Spleen (tissue), 11 donors: ENCODE measurements around the gene WDFY2. TPM values are rescaled to one million over a fixed set of nuclear protein-coding genes. Genes with fewer than 3 reads are reported as not detected.
A peak's percentile ranks its signal among the peaks of the same experiment; 100 is the strongest.

Source experiments
- DNase-seq: peaks from one replicate; pipeline ENCODE4 v3.0.0-alpha.2; 2020
- H3K27ac ChIP-seq, 8 donors: fragments of 200-600 bp; sonication (generic) in 7 of 8; 1 replicate in 4 of 8; 2 replicates in 4 of 8; pipeline versions ENCODE4 v1.5.0 to v1.8.0; 2016 to 2021; ENCODE audit warnings: inconsistent platforms in 4 of 8, mild to moderate bottlenecking in 4 of 8, moderate library complexity in 1 of 8
- H3K27me3 ChIP-seq, 7 donors: fragments of 200-600 bp; sonication (generic) in 6 of 7; replicated peaks in 1 of 7; 1 replicate in 4 of 7; 2 replicates in 3 of 7; pipeline versions ENCODE4 v1.5.0 to v1.8.0; 2016 to 2021; ENCODE audit warnings: inconsistent platforms in 3 of 7, mild to moderate bottlenecking in 1 of 7
- H3K36me3 ChIP-seq, 6 donors: fragments of 200-600 bp; sonication (generic) in 5 of 6; 1 replicate in 4 of 6; 2 replicates in 2 of 6; pipeline versions ENCODE4 v1.5.0 to v1.8.0; 2016 to 2021; ENCODE audit warnings: inconsistent platforms in 2 of 6
- H3K4me1 ChIP-seq, 6 donors: fragments of 200-600 bp; sonication (generic) in 5 of 6; 1 replicate in 3 of 6; 2 replicates in 3 of 6; pipeline versions ENCODE4 v1.5.0 to v1.8.0; 2016 to 2021; ENCODE audit warnings: inconsistent platforms in 3 of 6
- H3K4me3 ChIP-seq, 8 donors: fragments of 200-600 bp; sonication (generic) in 7 of 8; 1 replicate in 4 of 8; 2 replicates in 4 of 8; pipeline versions ENCODE4 v1.5.0 to v1.8.0; 2016 to 2021; ENCODE audit warnings: inconsistent platforms in 4 of 8, mild to moderate bottlenecking in 4 of 8, moderate library complexity in 2 of 8
- H3K9me3 ChIP-seq, 8 donors: fragments of 200-600 bp; sonication (generic) in 7 of 8; 1 replicate in 4 of 8; 2 replicates in 4 of 8; pipeline versions ENCODE4 v1.5.0 to v1.8.0; 2016 to 2021; ENCODE audit warnings: inconsistent platforms in 4 of 8
- CTCF ChIP-seq, 11 experiments: fragments of 200-600 bp in 7 of 11; fragments of 450-650 bp in 4 of 11; sonication (generic) in 4 of 11; IDR thresholded peaks in 8 of 11; conservative IDR thresholded peaks in 3 of 11; 1 replicate in 7 of 11; 2 replicates in 4 of 11; pipeline versions ENCODE4 v1.4.0 to v1.8.0; 2016 to 2021; ENCODE audit warnings: antibody characterized with exemption in 11 of 11, inconsistent platforms in 4 of 11, mild to moderate bottlenecking in 1 of 11
- POLR2A ChIP-seq, 3 donors: fragments of 450-650 bp; IDR thresholded peaks; one replicate each; pipeline ENCODE4 v1.5.1; 2017; ENCODE audit warnings: antibody characterized with exemption in 3 of 3, mild to moderate bottlenecking in 1 of 3
- POLR2AphosphoS5 ChIP-seq, 3 donors: sonication (generic); formaldehyde crosslinking; IDR thresholded peaks; one replicate each; pipeline ENCODE4 v1.5.1; 2017; ENCODE audit warnings: antibody characterized with exemption in 3 of 3
- WGBS, 5 donors: extraction: QIAGEN DNeasy Blood & Tissue Kit in 3 of 5; methylation state at CpG; one replicate each; pipeline versions ENCODE4 v1.1.5 to v1.1.7; 2013 to 2018; 5-methylcytosine and 5-hydroxymethylcytosine counted together
- intact Hi-C: fragments of 100-400 bp; cut with DNase I; formaldehyde crosslinking; loops from one replicate; pipeline ENCODE4 v1.15.0; 2023; ENCODE audit warnings: low total_unique reads
- polyA plus RNA-seq, 3 donors: library from polyadenylated mRNA; stranded (reverse); fragments of 200-250 nt; gene quantifications; one replicate each; pipeline ENCODE4 v1.2.1, GENCODE V29; 2013
- total RNA-seq, 7 donors: library from RNA; depleted of rRNA in 3 of 7; stranded (reverse); fragments of >200 nt in 3 of 7; fragmentation: NEBNext Ultra II Directional in 4 of 7; extraction: Animal tissue kit (Norgen Biotek cat#: 25700) in 4 of 7; gene quantifications; one replicate each; pipeline versions ENCODE4 v1.1.0 to v1.2.1, GENCODE V29; 2016 to 2021
- donor health status: healthy with polysubstance abuse.
- donor health status: DM: no; HTN: no; CAD: no; lungs with moderate emphysema.
- donor health status: DM: no; HTN: no; CAD: no.
- donor health status: Bipolar disorder and iron deficiency.
- donor health status: healthy.
- donor health status: DM: no; HTN: no; CAD: no.
- donor health status: DM: yes; HTN: yes; CAD: no.

Gene WDFY2
- total and polyA plus RNA-seq, 10 donors = 3.0 to 32.2 (median 24.9) TPM

- no peak for DNase-seq
- TF ChIP-seq POLR2AphosphoS5 (IDR thresholded peaks at IDR 0.05) (no peak), CTCF (IDR thresholded peaks at IDR 0.05 in 8 of 11, conservative IDR thresholded peaks at IDR 0.05 in 3 of 11) (no peak), POLR2A (IDR thresholded peaks at IDR 0.05) (no peak)
- peaks cover 0 to 36% (median 12%) of the 10 kb centered on the region in 6 donors for H3K4me1 ChIP-seq
- intact Hi-C loops = loop anchor here (10.0 kb wide), 1 partner anchor 63 kb away; no protein-coding TSS in a partner anchor
- 87 to 96% (median 93%) methylated on average over 4 of the region's 4 CpGs for WGBS, 5 donors
- no peaks in the 10 kb centered on the region for H3K9me3 ChIP-seq
- H3K27ac ChIP-seq = no peak overlapping the region
- H3K36me3 ChIP-seq = peaks cover 0 to 55% (median 7%) of the 10 kb centered on the region in 6 donors
- H3K27me3 ChIP-seq = no peaks in the 10 kb centered on the region
- no peak overlapping the region for H3K4me3 ChIP-seq
Observed at GRCh38 chr13:51728275-51728673, 144.0 kb downstream of the WDFY2 start.

- H3K27ac ChIP-seq = peak overlapping the region in 1 of 8 donors; percentile 68
Observed at GRCh38 chr13:51728972-51729371, 144.7 kb downstream of the WDFY2 start.

GRCh38 chr13:51729866-51730553 lies 145.7 kb downstream of the WDFY2 start:
- intact Hi-C loops = loop anchor here (5.0 to 10.0 kb wide), 2 partner anchors 65 to 278 kb away; partner anchors contain the start of gene INTS6
- H3K27ac ChIP-seq = peak overlapping the region in 7 of 8 donors; percentile 2 to 68 (median 52)
- 81 to 87% (median 84%) methylated on average over 11 of the region's 11 CpGs for WGBS, 5 donors
- no peak for TF ChIP-seq POLR2AphosphoS5 (IDR thresholded peaks at IDR 0.05)
- no peak for TF ChIP-seq POLR2A (IDR thresholded peaks at IDR 0.05)
- TF ChIP-seq CTCF (IDR thresholded peaks at IDR 0.05 in 8 of 11, conservative IDR thresholded peaks at IDR 0.05 in 3 of 11) = no peak
- peaks cover 0 to 60% (median 7%) of the 10 kb centered on the region in 6 donors for H3K36me3 ChIP-seq
- H3K4me1 ChIP-seq = peaks cover 0 to 42% (median 12%) of the 10 kb centered on the region in 6 donors
- H3K27me3 ChIP-seq = no peaks in the 10 kb centered on the region
- DNase-seq = no peak
- no peaks in the 10 kb centered on the region for H3K9me3 ChIP-seq
- no peak overlapping the region for H3K4me3 ChIP-seq

More at GRCh38 chr13:51728972-51729371, 144.7 kb downstream of the WDFY2 start:
- TF ChIP-seq POLR2A (IDR thresholded peaks at IDR 0.05) (no peak), CTCF (IDR thresholded peaks at IDR 0.05 in 8 of 11, conservative IDR thresholded peaks at IDR 0.05 in 3 of 11) (no peak), POLR2AphosphoS5 (IDR thresholded peaks at IDR 0.05) (no peak)
- intact Hi-C loops = loop anchor here (10.0 kb wide), 1 partner anchor 64 kb away; no protein-coding TSS in a partner anchor
- Histone ChIP-seq H3K9me3 (no peaks in the 10 kb centered on the region), H3K36me3 (peaks cover 0 to 55% (median 7%) of the 10 kb centered on the region in 6 donors), H3K4me1 (peaks cover 0 to 42% (median 12%) of the 10 kb centered on the region in 6 donors), H3K27me3 (no peaks in the 10 kb centered on the region), H3K4me3 (no peak overlapping the region)
- 84 to 93% (median 91%) methylated on average over 10 of the region's 10 CpGs for WGBS, 5 donors
- DNase-seq = no peak

GRCh38 chr13:51730927-51731326 lies 146.7 kb downstream of the WDFY2 start:
- H3K4me1 ChIP-seq = peaks cover 0 to 42% (median 12%) of the 10 kb centered on the region in 6 donors
- peak overlapping the region in 5 of 8 donors; percentile 2 to 68 (median 58) for H3K27ac ChIP-seq
- DNase-seq = no peak
- H3K27me3 ChIP-seq = no peaks in the 10 kb centered on the region
- H3K9me3 ChIP-seq = no peaks in the 10 kb centered on the region
- no peak for TF ChIP-seq CTCF (IDR thresholded peaks at IDR 0.05 in 8 of 11, conservative IDR thresholded peaks at IDR 0.05 in 3 of 11)
- TF ChIP-seq POLR2A (IDR thresholded peaks at IDR 0.05) = no peak
- TF ChIP-seq POLR2AphosphoS5 (IDR thresholded peaks at IDR 0.05) = no peak
- peaks cover 0 to 64% (median 6%) of the 10 kb centered on the region in 6 donors for H3K36me3 ChIP-seq
- intact Hi-C loops = loop anchor here (5.0 kb wide), 1 partner anchor 279 kb away; the partner anchor contains the start of gene INTS6
- H3K4me3 ChIP-seq = no peak overlapping the region
- WGBS, 5 donors = 92 to 100% (median 95%) methylated on average over 1 of the region's 1 CpG
